Peyer's patch (tissue), 4 donors: ENCODE data around the gene KIRREL3.

Source experiments
- CTCF ChIP-seq, 6 experiments: fragments of 450-650 bp in 4 of 6; fragments of 200-600 bp in 2 of 6; sonication (generic) in 1 of 6; IDR thresholded peaks; one replicate each; pipeline ENCODE4 v1.5.1; 2017 to 2019; ENCODE audit warnings: antibody characterized with exemption in 6 of 6, mild to moderate bottlenecking in 3 of 6, moderate library complexity in 1 of 6
- POLR2A ChIP-seq, 2 donors: fragments of 450-650 bp; IDR thresholded peaks; one replicate each; pipeline ENCODE4 v1.5.1; 2017; ENCODE audit warnings: antibody characterized with exemption in 2 of 2, mild to moderate bottlenecking in 2 of 2, moderate library complexity in 2 of 2

DNA sequence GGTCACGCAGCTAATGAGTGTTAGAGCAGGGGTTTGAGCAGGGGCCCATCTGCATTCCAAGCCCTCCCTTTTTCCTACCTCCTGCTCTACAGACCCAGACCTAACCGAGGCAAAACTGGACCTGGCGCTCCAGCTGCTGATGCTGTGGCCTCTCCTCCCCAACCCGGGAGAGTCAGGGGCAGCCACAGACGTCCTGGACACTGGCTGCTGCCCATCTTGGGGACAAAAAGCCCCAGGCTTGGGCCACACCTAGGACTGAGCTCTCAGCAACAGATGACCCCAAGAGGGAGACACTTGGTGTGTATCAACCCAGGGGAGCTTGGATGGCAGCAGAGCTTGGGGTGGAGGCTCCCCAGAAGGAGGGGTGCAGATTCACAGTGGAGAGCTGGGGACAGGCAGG lies 472.5 kb downstream of the KIRREL3 start:
- no peak for TF ChIP-seq POLR2A (IDR thresholded peaks at IDR 0.05)
- TF ChIP-seq CTCF (IDR thresholded peaks at IDR 0.05): no peak
